WTC11 (cell line): ENCODE measurements around the gene CHRM1. TPM values are rescaled to one million over a fixed set of nuclear protein-coding genes. Genes with fewer than 3 reads are reported as not detected.

Experiments
- ATAC-seq: fragments of 200-7000 bp; cut with Tn5 transposase; 2 replicates; pipeline ENCODE4 v1.10.0; 2021; ENCODE audit warnings: mild to moderate bottlenecking, moderate library complexity
- CTCF ChIA-PET: fragments of 300-600 bp; sonication (Branson Sonifier 250); formaldehyde crosslinking; loops from one replicate; lab custom pipeline; 2021; ENCODE audit warnings: antibody characterized with exemption; lab: Charles Lee
- POLR2A ChIA-PET: fragments of 350-600 bp; sonication (Branson Sonifier 250); formaldehyde crosslinking; loops from one replicate; lab custom pipeline; 2021; ENCODE audit warnings: antibody characterized with exemption; lab: Charles Lee
- DNase-seq: peaks from one replicate; pipeline ENCODE4 v3.0.0; 2021; ENCODE audit warnings: low spot score
- H3K27ac Mint-ChIP-seq: 2 replicates; pipeline ENCODE4 v1.8.0; 2021; ENCODE audit warnings: mixed read lengths
- H3K27me3 Mint-ChIP-seq: 2 replicates; pipeline ENCODE4 v1.8.0; 2021; ENCODE audit warnings: low read depth, mild to moderate bottlenecking, moderate library complexity, mixed read lengths
- H3K36me3 Mint-ChIP-seq: 2 replicates; pipeline ENCODE4 v1.8.0; 2021; ENCODE audit warnings: mixed read lengths
- H3K4me1 Mint-ChIP-seq: 2 replicates; pipeline ENCODE4 v1.8.0; 2022; ENCODE audit warnings: mixed read lengths
- H3K4me3 Mint-ChIP-seq: 2 replicates; pipeline ENCODE4 v1.8.0; 2021; ENCODE audit warnings: mild to moderate bottlenecking, moderate library complexity, mixed read lengths
- H3K9me3 Mint-ChIP-seq: 2 replicates; pipeline ENCODE4 v1.8.0; 2021; ENCODE audit warnings: mixed read lengths
- ATF1 ChIP-seq: sonication (generic); formaldehyde crosslinking; IDR thresholded peaks from 2 replicates; pipeline ENCODE4 v1.8.1; 2023; ENCODE audit warnings: mild to moderate bottlenecking, moderate library complexity, missing genetic modification reagents
- CREM ChIP-seq: sonication (generic); formaldehyde crosslinking; IDR thresholded peaks from 2 replicates; pipeline ENCODE4 v1.8.1; 2022; ENCODE audit warnings: mild to moderate bottlenecking, missing genetic modification reagents, moderate library complexity
- E2F5 ChIP-seq: sonication (generic); formaldehyde crosslinking; IDR thresholded peaks from 2 replicates; pipeline ENCODE4 v1.8.1; 2022; ENCODE audit warnings: mild to moderate bottlenecking, moderate library complexity, missing genetic modification reagents
- IRF2 ChIP-seq: sonication (generic); formaldehyde crosslinking; IDR thresholded peaks from 2 replicates; pipeline ENCODE4 v1.8.0; 2022; ENCODE audit warnings: low read depth, missing genetic modification reagents, borderline replicate concordance
- MLX ChIP-seq: sonication (generic); formaldehyde crosslinking; IDR thresholded peaks from 2 replicates; pipeline ENCODE4 v1.8.1; 2023; ENCODE audit warnings: mild to moderate bottlenecking, missing genetic modification reagents, moderate library complexity
- MYBL2 ChIP-seq: sonication (generic); formaldehyde crosslinking; IDR thresholded peaks from 2 replicates; pipeline ENCODE4 v1.8.1; 2023; ENCODE audit warnings: mild to moderate bottlenecking, moderate library complexity, missing genetic modification reagents
- NFATC4 ChIP-seq: fragments of 250-450 bp; sonication (Bioruptor Pico); IDR thresholded peaks from 2 replicates; pipeline ENCODE4 v1.9.0; 2021; ENCODE audit warnings: mild to moderate bottlenecking
- NFYB ChIP-seq: sonication (generic); formaldehyde crosslinking; conservative IDR thresholded peaks from 2 replicates; pipeline ENCODE4 v1.8.0; 2022; ENCODE audit warnings: low read depth, missing genetic modification reagents
- OVOL2 ChIP-seq: fragments of 250-450 bp; sonication (Bioruptor Pico); IDR thresholded peaks from 2 replicates; pipeline ENCODE4 v1.9.0; 2021; ENCODE audit warnings: mild to moderate bottlenecking, borderline replicate concordance
- PRRX2 ChIP-seq: fragments of 250-450 bp; sonication (Bioruptor Pico); IDR thresholded peaks from 2 replicates; pipeline ENCODE4 v1.8.0; 2021; ENCODE audit warnings: mild to moderate bottlenecking
- SMAD3 ChIP-seq: sonication (generic); formaldehyde crosslinking; IDR thresholded peaks from 2 replicates; pipeline ENCODE4 v1.8.0; 2022; ENCODE audit warnings: missing genetic modification reagents, mild to moderate bottlenecking, borderline replicate concordance
- SP1 ChIP-seq: sonication (generic); formaldehyde crosslinking; conservative IDR thresholded peaks from 2 replicates; pipeline ENCODE4 v1.8.1; 2022; ENCODE audit warnings: missing genetic modification reagents
- TCF7 ChIP-seq: sonication (generic); formaldehyde crosslinking; IDR thresholded peaks from 2 replicates; pipeline ENCODE4 v1.8.0; 2022; ENCODE audit warnings: mild to moderate bottlenecking, low read depth, missing genetic modification reagents, moderate library complexity
- TEAD1 ChIP-seq: sonication (generic); formaldehyde crosslinking; IDR thresholded peaks from 2 replicates; pipeline ENCODE4 v1.8.0; 2022; ENCODE audit warnings: mild to moderate bottlenecking, missing genetic modification reagents
- USF2 ChIP-seq: sonication (generic); formaldehyde crosslinking; IDR thresholded peaks from 2 replicates; pipeline ENCODE4 v1.8.1; 2023; ENCODE audit warnings: mild to moderate bottlenecking, missing genetic modification reagents, moderate library complexity
- ZMAT4 ChIP-seq: fragments of 250-450 bp; sonication (Bioruptor Pico); IDR thresholded peaks from 2 replicates; pipeline ENCODE4 v1.9.0; 2021; ENCODE audit warnings: mild to moderate bottlenecking
- ZNF396 ChIP-seq: fragments of 250-450 bp; sonication (Bioruptor Pico); IDR thresholded peaks from 2 replicates; pipeline ENCODE4 v1.8.0; 2021; ENCODE audit warnings: mild to moderate bottlenecking, moderate library complexity, borderline replicate concordance
- ZNF416 ChIP-seq: fragments of 250-450 bp; sonication (Bioruptor Pico); IDR thresholded peaks from 2 replicates; pipeline ENCODE4 v1.9.0; 2021; ENCODE audit warnings: mild to moderate bottlenecking, inconsistent platforms
- ZNF671 ChIP-seq: fragments of 250-450 bp; sonication (Bioruptor Pico); IDR thresholded peaks from 2 replicates; pipeline ENCODE4 v1.8.0; 2021; ENCODE audit warnings: mild to moderate bottlenecking
- total RNA-seq: library from RNA; stranded (reverse); gene quantifications from 3 replicates; pipeline ENCODE4 v1.2.3, GENCODE V29; 2021
- TF ChIP-seq, protein P1 (sequence below): sonication (generic); formaldehyde crosslinking; IDR thresholded peaks from 2 replicates; pipeline ENCODE4 v1.8.0; 2022; ENCODE audit warnings: mild to moderate bottlenecking, missing genetic modification reagents
- TF ChIP-seq, protein P2 (sequence below): sonication (generic); formaldehyde crosslinking; conservative IDR thresholded peaks from 2 replicates; pipeline ENCODE4 v1.8.1; 2023; ENCODE audit warnings: mild to moderate bottlenecking, low read depth, missing genetic modification reagents, moderate library complexity
- TF ChIP-seq, protein P3 (sequence below): fragments of 250-450 bp; sonication (Bioruptor Pico); IDR thresholded peaks from 2 replicates; pipeline ENCODE4 v2.1.2; 2022; ENCODE audit warnings: mild to moderate bottlenecking, moderate library complexity

CHRM1 gene
- total RNA-seq, 1 experiment from 2014 or later = not detected

DNA sequence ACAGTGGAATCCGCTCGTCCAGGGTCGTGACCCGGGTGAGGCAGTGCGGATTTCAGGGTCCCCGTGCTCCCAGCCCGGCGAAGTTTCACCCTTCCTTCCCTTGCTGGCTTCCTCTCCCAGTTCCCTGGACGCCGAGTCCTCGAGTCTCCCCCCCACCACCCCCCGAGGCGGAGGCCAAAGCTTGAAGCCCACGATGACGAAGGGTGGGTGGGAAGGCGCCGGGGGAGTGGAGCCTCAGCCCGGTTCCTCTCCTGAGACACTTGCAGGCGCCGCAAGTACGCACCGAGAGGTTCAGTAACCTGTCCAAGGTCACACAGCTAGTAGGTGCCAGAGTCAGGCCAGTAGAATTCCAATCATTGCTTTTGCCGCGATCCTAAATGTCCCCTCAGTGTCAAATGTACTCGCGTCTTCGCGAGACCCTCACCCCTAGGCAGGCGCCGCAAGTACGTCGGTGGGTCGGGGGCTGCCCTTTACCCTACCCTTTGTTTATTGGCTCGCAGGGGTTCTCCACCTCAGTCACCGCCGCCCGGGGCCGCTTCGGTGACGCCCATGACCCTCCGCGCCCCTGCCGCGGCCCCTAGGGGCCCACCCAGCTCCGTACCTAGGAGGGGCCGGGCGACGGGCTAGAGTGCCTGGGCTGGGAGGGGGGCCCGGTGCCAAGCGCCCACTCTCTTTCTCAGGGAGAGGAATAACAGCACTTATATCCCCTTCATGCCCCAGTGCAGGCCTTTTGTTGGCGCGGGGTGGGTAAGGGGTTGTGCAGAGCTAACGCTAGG is 5.7 kb upstream of the CHRM1 start:
- ATAC-seq (no peak), DNase-seq (no peak)
- Mint-ChIP-seq H3K27ac (no peak overlapping the region), H3K36me3 (no peaks in the 10 kb centered on the region), H3K4me3 (peak overlapping the region; percentile 87), H3K9me3 (no peaks in the 10 kb centered on the region), H3K27me3 (peaks cover 81% of the 10 kb centered on the region), H3K4me1 (peaks cover 39% of the 10 kb centered on the region)
- TF ChIP-seq MLX (CRISPR knock-in tag) (no peak), SMAD3 (0 out of 2 replicates have a peak, but pooled peaks have one; percentile 16), MYBL2 (CRISPR knock-in tag) (no peak), TEAD1 (CRISPR knock-in tag) (no peak), NFATC4 (no peak), USF2 (CRISPR knock-in tag) (no peak), E2F5 (CRISPR knock-in tag) (no peak), NFYB (CRISPR knock-in tag) (no peak), ZMAT4 (CRISPR knock-in tag) (no peak)
- ChIA-PET CTCF (interaction anchor here (0.7 to 14.1 kb wide), 9 partner anchors 10 to 140 kb away, joined by 3 to 268 read pairs (median 4); no protein-coding TSS in a partner anchor), POLR2A (interaction anchor here (0.6 to 0.8 kb wide), 2 partner anchors 20 to 1096 kb away, joined by 3 to 4 read pairs; no protein-coding TSS in a partner anchor)

DNA sequence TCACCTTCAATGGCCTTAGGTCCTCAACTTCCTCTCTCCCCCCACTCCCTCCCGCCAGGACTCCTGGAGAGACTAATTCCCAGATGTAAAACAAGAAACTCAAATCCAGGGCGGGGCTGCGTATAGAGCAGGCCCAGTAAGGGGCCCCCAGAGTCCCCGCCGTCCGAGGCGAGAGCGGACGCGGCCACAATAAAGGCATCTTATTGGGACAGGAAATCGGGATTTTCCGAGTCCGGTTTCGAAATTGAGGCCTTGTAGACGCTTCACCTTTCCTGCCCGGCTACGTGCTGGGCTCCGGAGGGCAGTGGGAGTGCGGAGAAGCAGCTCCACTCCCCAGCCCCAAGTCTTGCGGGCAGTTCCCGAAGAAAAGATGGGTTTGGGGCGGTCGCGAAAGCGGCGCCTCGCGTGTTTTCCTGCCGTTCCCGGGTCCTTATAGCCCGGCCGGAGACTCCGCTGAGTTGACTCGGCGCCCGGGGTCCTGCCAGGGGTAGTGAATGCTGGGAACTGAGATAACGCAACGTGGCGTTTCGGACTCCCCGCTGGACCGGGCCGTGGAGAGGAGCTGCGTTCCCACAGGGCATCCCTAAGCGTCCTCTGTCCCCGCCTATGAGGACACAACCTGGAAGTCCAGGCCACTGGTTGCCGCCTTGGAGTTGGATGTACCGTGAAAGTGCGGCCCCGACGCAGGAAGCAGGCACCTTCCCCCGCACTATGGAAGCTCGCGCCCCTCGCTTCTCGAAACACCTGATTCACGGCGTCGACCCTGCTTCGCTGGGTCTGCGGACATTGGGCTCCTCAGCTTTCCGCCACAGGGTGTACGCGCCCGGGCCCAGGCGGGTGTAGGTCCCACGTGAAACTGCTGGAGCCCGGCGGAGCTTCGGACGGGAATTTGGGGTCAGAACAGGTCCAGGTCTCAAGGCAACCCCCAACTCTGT is 4.8 kb upstream of the CHRM1 start:
- Mint-ChIP-seq H3K27me3 (peaks cover 83% of the 10 kb centered on the region), H3K27ac (no peak overlapping the region), H3K36me3 (no peaks in the 10 kb centered on the region), H3K9me3 (no peaks in the 10 kb centered on the region), H3K4me3 (peak overlapping the region; percentile 87), H3K4me1 (peaks cover 38% of the 10 kb centered on the region)
- ChIA-PET CTCF (interaction anchor here (0.6 to 14.1 kb wide), 9 partner anchors 9 to 1104 kb away, joined by 3 to 268 read pairs (median 4); no protein-coding TSS in a partner anchor), POLR2A (interaction anchor here (0.6 to 0.8 kb wide), 2 partner anchors 20 to 1096 kb away, joined by 3 to 4 read pairs; no protein-coding TSS in a partner anchor)
- DNase-seq (peak; percentile 42), ATAC-seq (peak; percentile 2; the same call in 1 of the 2 replicates)
- TF ChIP-seq, protein P1, sequence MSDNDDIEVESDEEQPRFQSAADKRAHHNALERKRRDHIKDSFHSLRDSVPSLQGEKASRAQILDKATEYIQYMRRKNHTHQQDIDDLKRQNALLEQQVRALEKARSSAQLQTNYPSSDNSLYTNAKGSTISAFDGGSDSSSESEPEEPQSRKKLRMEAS (CRISPR knock-in tag) = peak; percentile 58
- no peak; the same call in 1 of the 2 replicates for TF ChIP-seq CREM (CRISPR knock-in tag)
- no peak for TF ChIP-seq MLX (CRISPR knock-in tag)
- no peak for TF ChIP-seq PRRX2 (CRISPR knock-in tag)
- TF ChIP-seq TCF7 (CRISPR knock-in tag) = 0 out of 2 replicates have a peak, but pooled peaks have one; percentile 25
- no peak for TF ChIP-seq ZNF396 (CRISPR knock-in tag)
- no peak for TF ChIP-seq E2F5 (CRISPR knock-in tag)
- no peak for TF ChIP-seq IRF2 (CRISPR knock-in tag)
- TF ChIP-seq, protein P2, sequence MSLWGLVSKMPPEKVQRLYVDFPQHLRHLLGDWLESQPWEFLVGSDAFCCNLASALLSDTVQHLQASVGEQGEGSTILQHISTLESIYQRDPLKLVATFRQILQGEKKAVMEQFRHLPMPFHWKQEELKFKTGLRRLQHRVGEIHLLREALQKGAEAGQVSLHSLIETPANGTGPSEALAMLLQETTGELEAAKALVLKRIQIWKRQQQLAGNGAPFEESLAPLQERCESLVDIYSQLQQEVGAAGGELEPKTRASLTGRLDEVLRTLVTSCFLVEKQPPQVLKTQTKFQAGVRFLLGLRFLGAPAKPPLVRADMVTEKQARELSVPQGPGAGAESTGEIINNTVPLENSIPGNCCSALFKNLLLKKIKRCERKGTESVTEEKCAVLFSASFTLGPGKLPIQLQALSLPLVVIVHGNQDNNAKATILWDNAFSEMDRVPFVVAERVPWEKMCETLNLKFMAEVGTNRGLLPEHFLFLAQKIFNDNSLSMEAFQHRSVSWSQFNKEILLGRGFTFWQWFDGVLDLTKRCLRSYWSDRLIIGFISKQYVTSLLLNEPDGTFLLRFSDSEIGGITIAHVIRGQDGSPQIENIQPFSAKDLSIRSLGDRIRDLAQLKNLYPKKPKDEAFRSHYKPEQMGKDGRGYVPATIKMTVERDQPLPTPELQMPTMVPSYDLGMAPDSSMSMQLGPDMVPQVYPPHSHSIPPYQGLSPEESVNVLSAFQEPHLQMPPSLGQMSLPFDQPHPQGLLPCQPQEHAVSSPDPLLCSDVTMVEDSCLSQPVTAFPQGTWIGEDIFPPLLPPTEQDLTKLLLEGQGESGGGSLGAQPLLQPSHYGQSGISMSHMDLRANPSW (CRISPR knock-in tag) = no peak
- TF ChIP-seq NFYB (CRISPR knock-in tag) = no peak
- TF ChIP-seq OVOL2 (CRISPR knock-in tag) = no peak
- no peak for TF ChIP-seq ZNF416 (CRISPR knock-in tag)
- TF ChIP-seq, protein P3, sequence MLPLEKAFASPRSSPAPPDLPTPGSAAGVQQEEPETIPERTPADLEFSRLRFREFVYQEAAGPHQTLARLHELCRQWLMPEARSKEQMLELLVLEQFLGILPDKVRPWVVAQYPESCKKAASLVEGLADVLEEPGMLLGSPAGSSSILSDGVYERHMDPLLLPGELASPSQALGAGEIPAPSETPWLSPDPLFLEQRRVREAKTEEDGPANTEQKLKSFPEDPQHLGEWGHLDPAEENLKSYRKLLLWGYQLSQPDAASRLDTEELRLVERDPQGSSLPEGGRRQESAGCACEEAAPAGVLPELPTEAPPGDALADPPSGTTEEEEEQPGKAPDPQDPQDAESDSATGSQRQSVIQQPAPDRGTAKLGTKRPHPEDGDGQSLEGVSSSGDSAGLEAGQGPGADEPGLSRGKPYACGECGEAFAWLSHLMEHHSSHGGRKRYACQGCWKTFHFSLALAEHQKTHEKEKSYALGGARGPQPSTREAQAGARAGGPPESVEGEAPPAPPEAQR (CRISPR knock-in tag) = no peak
- no peak for TF ChIP-seq ATF1 (CRISPR knock-in tag)
- TF ChIP-seq SP1 (CRISPR knock-in tag) = no peak
- no peak for TF ChIP-seq SMAD3
- no peak for TF ChIP-seq ZNF671 (CRISPR knock-in tag)
